ENCODE measurements around the gene CMSS1.

DNA sequence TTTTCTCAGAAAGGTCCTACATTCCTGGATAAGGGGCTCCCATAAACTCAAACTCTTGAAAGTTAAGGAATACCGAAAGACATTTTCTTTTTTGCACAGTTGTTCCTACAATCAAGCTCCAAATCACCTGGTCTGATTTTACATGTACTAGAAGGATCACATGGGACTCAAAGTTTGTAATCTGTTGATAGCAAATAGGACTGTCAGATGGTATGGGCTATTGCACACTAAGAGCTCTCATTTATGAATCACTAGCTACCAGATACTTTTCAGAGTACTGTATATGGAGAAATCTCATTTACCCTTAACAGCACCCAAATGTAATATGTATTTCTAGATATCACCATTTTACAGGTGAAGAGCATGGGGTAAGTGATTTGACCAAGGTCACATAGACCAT lies 49.5 kb upstream of the CMSS1 start:
- TF ChIP-seq RAD21 (conservative IDR thresholded peaks at IDR 0.05) (no peak), CTCF (IDR thresholded peaks at IDR 0.05; ENCODE audit: poor library complexity, severe bottlenecking) (no peak), TAF1 (IDR thresholded peaks at IDR 0.05; ENCODE audit: low read depth) (no peak), POLR2AphosphoS5 (IDR thresholded peaks at IDR 0.05) (no peak), REST (IDR thresholded peaks at IDR 0.05; ENCODE audit: borderline replicate concordance) (no peak), EZH2 (IDR thresholded peaks at IDR 0.05; ENCODE audit: borderline replicate concordance, insufficient read depth, low read length, poor library complexity, severe bottlenecking) (no peak), EP300 (conservative IDR thresholded peaks at IDR 0.05; ENCODE audit: poor library complexity, severe bottlenecking) (no peak), SMC3 (conservative IDR thresholded peaks at IDR 0.05; ENCODE audit: poor library complexity) (no peak)
